ENCODE data around the gene TMEM45A. TPM values are rescaled to one million over a fixed set of nuclear protein-coding genes. Genes with fewer than 3 reads are reported as not detected.

TMEM45A gene
- total and polyA plus RNA-seq, 3 donors from 2014 or later: 12.2 to 56.0 (median 18.3) TPM

GRCh38 chr3:100562224-100562857 lies 69.9 kb downstream of the TMEM45A start:
- TF ChIP-seq CTCF (IDR thresholded peaks at IDR 0.05) (no peak), POLR2A (IDR thresholded peaks at IDR 0.05) (no peak)
- Histone ChIP-seq H3K9me3 (no peaks in the 10 kb centered on the region), H3K4me3 (no peak overlapping the region), H3K27me3 (no peaks in the 10 kb centered on the region), H3K27ac (no peak overlapping the region), H3K36me3 (ENCODE audit: low read depth, missing control alignments) (no peaks in the 10 kb centered on the region), H3K4me1 (no peaks in the 10 kb centered on the region)
- 77 to 78% methylated on average over 4 of the region's 4 CpGs for WGBS, 2 donors
- no peak for DNase-seq
- intact Hi-C loops (cut with DNase I; ENCODE audit: low total_unique reads): no loop called here

GRCh38 chr3:100563228-100563627 lies 70.8 kb downstream of the TMEM45A start:
- Histone ChIP-seq H3K4me3 (no peak overlapping the region), H3K4me1 (no peaks in the 10 kb centered on the region), H3K27me3 (no peaks in the 10 kb centered on the region), H3K36me3 (ENCODE audit: low read depth, missing control alignments) (no peaks in the 10 kb centered on the region), H3K9me3 (no peaks in the 10 kb centered on the region), H3K27ac (no peak overlapping the region)
- TF ChIP-seq POLR2A (IDR thresholded peaks at IDR 0.05) (no peak), CTCF (IDR thresholded peaks at IDR 0.05) (no peak)
- intact Hi-C loops (cut with DNase I; ENCODE audit: low total_unique reads): no loop called here
- 57 to 59% methylated on average over 1 of the region's 1 CpG for WGBS, 2 donors
- no peak for DNase-seq

- 78 to 92% methylated on average over 2 of the region's 2 CpGs for WGBS, 2 donors
- no peak for TF ChIP-seq CTCF (IDR thresholded peaks at IDR 0.05)
- TF ChIP-seq POLR2A (IDR thresholded peaks at IDR 0.05): no peak
- H3K27me3 ChIP-seq: no peaks in the 10 kb centered on the region
These were observed 71.3 kb downstream of the TMEM45A start for GRCh38 chr3:100563652-100564211.

GRCh38 chr3:100570811-100571210 lies 78.4 kb downstream of the TMEM45A start:
- no peak for DNase-seq
- Histone ChIP-seq H3K9me3 (no peaks in the 10 kb centered on the region), H3K4me3 (no peak overlapping the region), H3K27me3 (no peaks in the 10 kb centered on the region), H3K27ac (no peak overlapping the region), H3K4me1 (no peaks in the 10 kb centered on the region), H3K36me3 (ENCODE audit: low read depth, missing control alignments) (no peaks in the 10 kb centered on the region)
- intact Hi-C loops (cut with DNase I; ENCODE audit: low total_unique reads): no loop called here
- WGBS, 2 donors: 86 to 92% methylated on average over 2 of the region's 2 CpGs
- TF ChIP-seq CTCF (IDR thresholded peaks at IDR 0.05): no peak
- TF ChIP-seq POLR2A (IDR thresholded peaks at IDR 0.05): no peak

More at GRCh38 chr3:100563652-100564211, 71.3 kb downstream of the TMEM45A start:
- intact Hi-C loops (cut with DNase I; ENCODE audit: low total_unique reads): no loop called here
- Histone ChIP-seq H3K4me1 (no peaks in the 10 kb centered on the region), H3K9me3 (no peaks in the 10 kb centered on the region), H3K36me3 (ENCODE audit: low read depth, missing control alignments) (no peaks in the 10 kb centered on the region), H3K27ac (no peak overlapping the region), H3K4me3 (no peak overlapping the region)
- DNase-seq: no peak

GRCh38 chr3:100574536-100574935 lies 82.1 kb downstream of the TMEM45A start:
- Histone ChIP-seq H3K27ac (no peak overlapping the region), H3K4me3 (no peak overlapping the region), H3K36me3 (ENCODE audit: low read depth, missing control alignments) (no peaks in the 10 kb centered on the region), H3K9me3 (no peaks in the 10 kb centered on the region), H3K4me1 (no peaks in the 10 kb centered on the region), H3K27me3 (no peaks in the 10 kb centered on the region)
- WGBS, 2 donors: 93 to 98% methylated on average over 3 of the region's 3 CpGs
- intact Hi-C loops (cut with DNase I; ENCODE audit: low total_unique reads): no loop called here
- no peak for TF ChIP-seq POLR2A (IDR thresholded peaks at IDR 0.05)
- no peak for TF ChIP-seq CTCF (IDR thresholded peaks at IDR 0.05)
- no peak for DNase-seq
